Left lobe of liver (tissue), 2 donors: ENCODE data around the gene MUC4. TPM values are rescaled to one million over a fixed set of nuclear protein-coding genes. Genes with fewer than 3 reads are reported as not detected.
"Not testable (repeated sequence)": the region's sequence is repeated elsewhere in the genome, so short reads cannot be mapped to it uniquely, and the experiment has no call there.

ENCODE experiments used
- ATAC-seq: fragments of 200-7000 bp; cut with Tn5 transposase; one replicate; pipeline ENCODE4 v1.9.1; 2020; ENCODE audit warnings: mild to moderate bottlenecking, moderate library complexity
- DNase-seq: peaks from one replicate; pipeline ENCODE4 v3.0.0-alpha.2; 2020; ENCODE audit warnings: low spot score
- total RNA-seq: library from RNA; stranded (reverse); gene quantifications from one replicate; pipeline ENCODE4 v1.2.1, GENCODE V29; 2021
- donor health status: DM: no; HTN: no; CAD: no; lungs with moderate emphysema.
- donor health status: DM: no; HTN: yes; CAD: no.

Gene MUC4
- total RNA-seq, 1 donor from 2014 or later: 0.08 TPM

GRCh38 chr3:195816276-195816913 is 4.7 kb upstream of the MUC4 start:
- not testable (repeated sequence) for ATAC-seq, DNase-seq

GRCh38 chr3:195815169-195815771 is 3.5 kb upstream of the MUC4 start:
- ATAC-seq: peak; percentile 56
- no peak for DNase-seq

- DNase-seq: no peak
- no peak for ATAC-seq
Measured at GRCh38 chr3:195813916-195814640, 2.3 kb upstream of the MUC4 start.

GRCh38 chr3:195812366-195812765 is 637 bp upstream of the MUC4 start:
- ATAC-seq: no peak

GRCh38 chr3:195810455-195810845 is 1.3 kb downstream of the MUC4 start:
- no peak for ATAC-seq
- no peak for DNase-seq

More at GRCh38 chr3:195812366-195812765, 637 bp upstream of the MUC4 start:
- DNase-seq: no peak

GRCh38 chr3:195809796-195810454 is 1.8 kb downstream of the MUC4 start:
- no peak for DNase-seq

GRCh38 chr3:195809291-195809785 is 2.4 kb downstream of the MUC4 start:
- DNase-seq: no peak
- ATAC-seq: no peak

More at GRCh38 chr3:195809796-195810454, 1.8 kb downstream of the MUC4 start:
- ATAC-seq: no peak

- no peak for DNase-seq
Measured at GRCh38 chr3:195808741-195809290, 2.9 kb downstream of the MUC4 start.

GRCh38 chr3:195807681-195808121 is 4.0 kb downstream of the MUC4 start:
- DNase-seq: no peak
- ATAC-seq: no peak

More at GRCh38 chr3:195808741-195809290, 2.9 kb downstream of the MUC4 start:
- no peak for ATAC-seq

GRCh38 chr3:195806916-195807231 is 4.9 kb downstream of the MUC4 start:
- ATAC-seq (no peak), DNase-seq (no peak)

GRCh38 chr3:195806211-195806915 is 5.4 kb downstream of the MUC4 start:
- DNase-seq (no peak), ATAC-seq (no peak)

GRCh38 chr3:195805588-195805987 is 6.1 kb downstream of the MUC4 start:
- DNase-seq, ATAC-seq: not testable (repeated sequence)

- ATAC-seq (no peak), DNase-seq (no peak)
Measured at GRCh38 chr3:195805181-195805580, 6.5 kb downstream of the MUC4 start.

- DNase-seq (no peak), ATAC-seq (no peak)
Measured at GRCh38 chr3:195803289-195803908, 8.3 kb downstream of the MUC4 start.

GRCh38 chr3:195802795-195803194 is 8.9 kb downstream of the MUC4 start:
- DNase-seq: no peak

GRCh38 chr3:195802261-195802701 is 9.4 kb downstream of the MUC4 start:
- DNase-seq: no peak
- no peak for ATAC-seq

More at GRCh38 chr3:195802795-195803194, 8.9 kb downstream of the MUC4 start:
- no peak for ATAC-seq

GRCh38 chr3:195801251-195802183 is 10.2 kb downstream of the MUC4 start:
- no peak for ATAC-seq
- no peak for DNase-seq

GRCh38 chr3:195800240-195800639 is 11.5 kb downstream of the MUC4 start:
- ATAC-seq: no peak
- no peak for DNase-seq

GRCh38 chr3:195796795-195797194 is 14.9 kb downstream of the MUC4 start:
- ATAC-seq (no peak), DNase-seq (no peak)
